Endothelial cell (in vitro differentiated cells): ENCODE data around the gene FRMD7. TPM values are rescaled to one million over a fixed set of nuclear protein-coding genes. Genes with fewer than 3 reads are reported as not detected.

Experiments
- DNase-seq: peaks from one replicate; pipeline ENCODE4 v3.0.0; 2021; ENCODE audit warnings: low spot score
- H3K27ac Mint-ChIP-seq: one replicate; pipeline ENCODE4 v1.8.0; 2021; ENCODE audit warnings: mixed read lengths, inconsistent platforms; ENCODE audit not compliant: unreplicated experiment
- H3K27me3 Mint-ChIP-seq: one replicate; pipeline ENCODE4 v1.8.0; 2021; ENCODE audit warnings: mild to moderate bottlenecking, moderate library complexity, mixed read lengths, inconsistent platforms; ENCODE audit not compliant: unreplicated experiment
- H3K36me3 Mint-ChIP-seq: one replicate; pipeline ENCODE4 v1.8.0; 2021; ENCODE audit warnings: mild to moderate bottlenecking, low read depth, mixed read lengths, inconsistent platforms; ENCODE audit not compliant: unreplicated experiment
- H3K4me1 Mint-ChIP-seq: one replicate; pipeline ENCODE4 v1.8.0; 2021; ENCODE audit warnings: mild to moderate bottlenecking, mixed read lengths, inconsistent platforms; ENCODE audit not compliant: unreplicated experiment
- H3K4me3 Mint-ChIP-seq: one replicate; pipeline ENCODE4 v1.8.0; 2021; ENCODE audit warnings: mild to moderate bottlenecking, mixed read lengths, inconsistent platforms; ENCODE audit not compliant: unreplicated experiment
- H3K9me3 Mint-ChIP-seq: one replicate; pipeline ENCODE4 v1.8.0; 2021; ENCODE audit warnings: mixed read lengths, inconsistent platforms; ENCODE audit not compliant: unreplicated experiment
- CTCF ChIP-seq: fragments of 200-600 bp; sonication (generic); IDR thresholded peaks from one replicate; pipeline ENCODE4 v1.5.0; 2021; ENCODE audit warnings: antibody characterized with exemption; ENCODE audit not compliant: unreplicated experiment
- long read RNA-seq: library from polyadenylated mRNA; unstranded; transcript quantifications from one replicate; pipeline ENCODE4 v2.0.0, GENCODE V29; 2020; ENCODE audit not compliant: unreplicated experiment
- total RNA-seq: library from RNA; stranded (reverse); fragmentation: NEBNext Ultra II Directional; extraction: Animal tissue kit (Norgen Biotek cat#: 25700); gene quantifications from one replicate; pipeline ENCODE4 v1.2.1, GENCODE V29; 2021; ENCODE audit not compliant: unreplicated experiment

Gene FRMD7
- total RNA-seq = not detected
- long read RNA-seq = 0 reads

GRCh38 chrX:132127743-132128142 is at the start of gene FRMD7:
Gene FRMD7 (minus strand): TSS chrX:132128020. CDS start chrX:132127844, 176 bp downstream.
- Mint-ChIP-seq H3K9me3 (no peaks in the 10 kb centered on the region), H3K27me3 (no peaks in the 10 kb centered on the region), H3K4me1 (no peaks in the 10 kb centered on the region), H3K4me3 (no peak within 1 kb of the TSS), H3K27ac (no peak within 1 kb of the TSS), H3K36me3 (no peaks in the 10 kb centered on the region)
- TF ChIP-seq CTCF = no peak
- DNase-seq = peak; percentile 2

GRCh38 chrX:132173647-132174046 is 45.8 kb upstream of the FRMD7 start:
- DNase-seq = no peak
- H3K27ac Mint-ChIP-seq = no peak overlapping the region
- no peaks in the 10 kb centered on the region for H3K9me3 Mint-ChIP-seq
- no peaks in the 10 kb centered on the region for H3K4me1 Mint-ChIP-seq
- no peaks in the 10 kb centered on the region for H3K27me3 Mint-ChIP-seq
- no peak for TF ChIP-seq CTCF
- H3K4me3 Mint-ChIP-seq = no peak overlapping the region
- H3K36me3 Mint-ChIP-seq = no peaks in the 10 kb centered on the region

- no peak for TF ChIP-seq CTCF
- no peaks in the 10 kb centered on the region for H3K9me3 Mint-ChIP-seq
- H3K4me3 Mint-ChIP-seq = no peak overlapping the region
- no peak for DNase-seq
- no peaks in the 10 kb centered on the region for H3K4me1 Mint-ChIP-seq
- H3K27ac Mint-ChIP-seq = no peak overlapping the region
- H3K27me3 Mint-ChIP-seq = no peaks in the 10 kb centered on the region
- no peaks in the 10 kb centered on the region for H3K36me3 Mint-ChIP-seq
These were observed 44.1 kb upstream of the FRMD7 start for GRCh38 chrX:132171881-132172280.

GRCh38 chrX:132171478-132171877 is 43.7 kb upstream of the FRMD7 start:
- Mint-ChIP-seq H3K4me3 (no peak overlapping the region), H3K4me1 (no peaks in the 10 kb centered on the region), H3K27ac (no peak overlapping the region), H3K9me3 (no peaks in the 10 kb centered on the region), H3K36me3 (no peaks in the 10 kb centered on the region), H3K27me3 (no peaks in the 10 kb centered on the region)
- no peak for DNase-seq
- no peak for TF ChIP-seq CTCF

- Mint-ChIP-seq H3K9me3 (no peaks in the 10 kb centered on the region), H3K4me1 (no peaks in the 10 kb centered on the region), H3K27ac (no peak overlapping the region)
These were observed 41.7 kb upstream of the FRMD7 start for GRCh38 chrX:132169554-132169953.

More at GRCh38 chrX:132169554-132169953, 41.7 kb upstream of the FRMD7 start:
- no peak for TF ChIP-seq CTCF
- Mint-ChIP-seq H3K4me3 (no peak overlapping the region), H3K27me3 (no peaks in the 10 kb centered on the region), H3K36me3 (no peaks in the 10 kb centered on the region)
- no peak for DNase-seq
